Measurements from ENCODE around the gene ZNF800. TPM values are rescaled to one million over a fixed set of nuclear protein-coding genes. Genes with fewer than 3 reads are reported as not detected.

The ZNF800 gene
- total RNA-seq, 2 donors from 2014 or later, result 13.8 to 16.8 TPM

GRCh38 chr7:127362364-127363027, 30.0 kb downstream of the ZNF800 start:
- H3K4me1 ChIP-seq (ENCODE audit: control insufficient read depth, insufficient read depth, low read length), result no peaks in the 10 kb centered on the region
- H3K4me3 Mint-ChIP-seq, result no peak overlapping the region
- DNase-seq, result no peak
- no peak overlapping the region for H3K9ac ChIP-seq (ENCODE audit: extremely low read depth, low read length, poor library complexity, severe bottlenecking)
- H3K9me3 Mint-ChIP-seq, result no peaks in the 10 kb centered on the region
- peaks cover 9% of the 10 kb centered on the region for H3K4me1 Mint-ChIP-seq
- TF ChIP-seq CTCF (conservative IDR thresholded peaks at IDR 0.05), result no peak
- no peak overlapping the region for H3K27ac Mint-ChIP-seq
- H3K36me3 ChIP-seq (ENCODE audit: control insufficient read depth, insufficient read depth, low read length), result peaks cover 8% of the 10 kb centered on the region
- WGBS, 2 experiments (ENCODE audit: insufficient coverage in 1 of 2, insufficient read length in 1 of 2), result 87 to 92% methylated on average over 3 to 4 of the region's 4 CpGs
- no peaks in the 10 kb centered on the region for H3K9me3 ChIP-seq (ENCODE audit: control insufficient read depth, low read length)
- H3K27ac ChIP-seq (ENCODE audit: low read depth, low read length), result no peak overlapping the region
- H3K36me3 Mint-ChIP-seq (ENCODE audit: low read depth), result peaks cover 4% of the 10 kb centered on the region
- H3K27me3 Mint-ChIP-seq (ENCODE audit: insufficient read depth), result no peaks in the 10 kb centered on the region
- H3K27me3 ChIP-seq (ENCODE audit: control insufficient read depth, insufficient read depth, low read length, poor library complexity, severe bottlenecking), result no peaks in the 10 kb centered on the region
- no peak overlapping the region for H3K4me3 ChIP-seq (ENCODE audit: low read length)

- Histone ChIP-seq H3K36me3 (ENCODE audit: control insufficient read depth, insufficient read depth, low read length) (peaks cover 8% of the 10 kb centered on the region), H3K4me3 (ENCODE audit: low read length) (no peak overlapping the region), H3K9me3 (ENCODE audit: control insufficient read depth, low read length) (no peaks in the 10 kb centered on the region), H3K27me3 (ENCODE audit: control insufficient read depth, insufficient read depth, low read length, poor library complexity, severe bottlenecking) (no peaks in the 10 kb centered on the region), H3K27ac (ENCODE audit: low read depth, low read length) (no peak overlapping the region), H3K9ac (ENCODE audit: extremely low read depth, low read length, poor library complexity, severe bottlenecking) (no peak overlapping the region), H3K4me1 (ENCODE audit: control insufficient read depth, insufficient read depth, low read length) (no peaks in the 10 kb centered on the region)
- Mint-ChIP-seq H3K4me1 (peaks cover 9% of the 10 kb centered on the region), H3K4me3 (no peak overlapping the region), H3K27ac (no peak overlapping the region), H3K36me3 (ENCODE audit: low read depth) (peaks cover 4% of the 10 kb centered on the region), H3K9me3 (no peaks in the 10 kb centered on the region), H3K27me3 (ENCODE audit: insufficient read depth) (no peaks in the 10 kb centered on the region)
- DNase-seq, result no peak
- 94% methylated on average over 1 of the region's 1 CpG; no CpG with 5 or more reads in 1 of the 2 experiments for WGBS, 2 experiments (ENCODE audit: insufficient coverage in 1 of 2, insufficient read length in 1 of 2)
- TF ChIP-seq CTCF (conservative IDR thresholded peaks at IDR 0.05), result no peak
These were observed 30.8 kb downstream of the ZNF800 start for GRCh38 chr7:127361736-127362135.

GRCh38 chr7:127359011-127359410, 33.5 kb downstream of the ZNF800 start:
- Histone ChIP-seq H3K4me3 (ENCODE audit: low read length) (no peak overlapping the region), H3K9me3 (ENCODE audit: control insufficient read depth, low read length) (no peaks in the 10 kb centered on the region), H3K9ac (ENCODE audit: extremely low read depth, low read length, poor library complexity, severe bottlenecking) (no peak overlapping the region), H3K4me1 (ENCODE audit: control insufficient read depth, insufficient read depth, low read length) (no peaks in the 10 kb centered on the region), H3K27ac (ENCODE audit: low read depth, low read length) (no peak overlapping the region), H3K27me3 (ENCODE audit: control insufficient read depth, insufficient read depth, low read length, poor library complexity, severe bottlenecking) (no peaks in the 10 kb centered on the region), H3K36me3 (ENCODE audit: control insufficient read depth, insufficient read depth, low read length) (peaks cover 8% of the 10 kb centered on the region)
- Mint-ChIP-seq H3K27ac (no peak overlapping the region), H3K4me3 (no peak overlapping the region), H3K9me3 (no peaks in the 10 kb centered on the region), H3K4me1 (peaks cover 2% of the 10 kb centered on the region), H3K36me3 (ENCODE audit: low read depth) (peaks cover 4% of the 10 kb centered on the region), H3K27me3 (ENCODE audit: insufficient read depth) (no peaks in the 10 kb centered on the region)
- WGBS, 2 experiments (ENCODE audit: insufficient coverage in 1 of 2, insufficient read length in 1 of 2), result 81% methylated on average over 1 of the region's 1 CpG; no CpG with 5 or more reads in 1 of the 2 experiments
- DNase-seq, result no peak
- no peak for TF ChIP-seq CTCF (conservative IDR thresholded peaks at IDR 0.05)

Measured in endodermal cell (in vitro differentiated cells).